Endothelial cell of umbilical vein (primary cell): ENCODE results near the gene ZKSCAN3. TPM values are rescaled to one million over a fixed set of nuclear protein-coding genes. Genes with fewer than 3 reads are reported as not detected.

Experiments used
- BruUV-seq: library from RNA; stranded (reverse); fragments of 400-500 nt; replicated peaks from 2 replicates; lab custom pipeline; 2021; lab: Mats Ljungman, UMichigan
- CTCF ChIA-PET: fragments of 300-600, 350-600 bp; sonication (Branson Sonifier 250); formaldehyde crosslinking; loops from one replicate; lab custom pipeline; 2021; ENCODE audit warnings: antibody characterized with exemption, inconsistent platforms; lab: Charles Lee
- POLR2A ChIA-PET: fragments of 300-600, 350-600 bp; sonication (Branson Sonifier 250); formaldehyde crosslinking; loops from one replicate; lab custom pipeline; 2021; ENCODE audit warnings: antibody characterized with exemption, inconsistent platforms; lab: Charles Lee
- DNase-seq: peaks from one replicate; pipeline ENCODE4 v3.0.0-alpha.2; 2011; ENCODE audit warnings: low read depth, low spot score
- FAIRE-seq: peaks from 2 replicates; lab custom pipeline; 2011; peaks lifted over from hg19 to GRCh38; lab: Jason Lieb, UNC
- H2AFZ ChIP-seq: 2 replicates; pipeline ENCODE4 v1.6.0; 2012; ENCODE audit warnings: low read depth, low read length, control low read depth, inconsistent platforms
- H3K27ac ChIP-seq: 2 replicates; pipeline ENCODE4 v1.5.1; 2011; ENCODE audit warnings: low read depth, mild to moderate bottlenecking, control low read depth, low read length, moderate library complexity; ENCODE audit not compliant: insufficient read depth
- H3K27me3 ChIP-seq, 2 experiments: 2 replicates each; pipeline versions ENCODE4 v1.6.0 to v1.6.1; 2011; ENCODE audit warnings: low read length in 2 of 2, mixed read lengths in 1 of 2; ENCODE audit not compliant: control insufficient read depth in 2 of 2, insufficient read depth in 2 of 2
- H3K36me3 ChIP-seq, 2 experiments: 2 replicates in 1 of 2; 3 replicates in 1 of 2; pipeline ENCODE4 v1.5.1; 2011; ENCODE audit warnings: low read length in 2 of 2, mild to moderate bottlenecking in 1 of 2, moderate library complexity in 1 of 2; ENCODE audit not compliant: control insufficient read depth in 2 of 2, insufficient read depth in 2 of 2; ENCODE audit errors: extremely low read depth in 1 of 2
- H3K4me1 ChIP-seq: 3 replicates; pipeline ENCODE4 v1.5.1; 2011; ENCODE audit warnings: mild to moderate bottlenecking, low read length; ENCODE audit not compliant: control insufficient read depth, insufficient read depth; ENCODE audit errors: extremely low read depth
- H3K4me2 ChIP-seq: 2 replicates; pipeline ENCODE4 v1.6.1; 2011; ENCODE audit warnings: low read length, control low read depth, mixed read lengths; ENCODE audit not compliant: insufficient read depth
- H3K4me3 ChIP-seq, 3 experiments: fragments of 200-600 bp in 1 of 3; sonication (generic), shearing (Covaris generic) in 1 of 3; replicated peaks in 1 of 3; 2 replicates each; pipeline ENCODE4 v1.5.1; 2011 to 2016; ENCODE audit warnings: control low read depth in 3 of 3, low read length in 3 of 3, mild to moderate bottlenecking in 2 of 3, inconsistent platforms in 1 of 3, low read depth in 1 of 3, moderate library complexity in 1 of 3; ENCODE audit not compliant: insufficient read depth in 1 of 3
- H3K79me2 ChIP-seq: 2 replicates; pipeline ENCODE4 v1.6.0; 2012; ENCODE audit warnings: low read length, inconsistent platforms; ENCODE audit not compliant: control insufficient read depth, insufficient read depth
- H3K9ac ChIP-seq: replicated peaks from 2 replicates; pipeline ENCODE3; 2011; ENCODE audit warnings: low read length, control low read depth; ENCODE audit not compliant: insufficient read depth; ENCODE audit errors: extremely low read depth
- H3K9me1 ChIP-seq: replicated peaks from 3 replicates; pipeline ENCODE4 v1.6.0; 2011; ENCODE audit warnings: mild to moderate bottlenecking, low read length; ENCODE audit not compliant: control insufficient read depth, insufficient read depth; ENCODE audit errors: extremely low read depth
- H3K9me3 ChIP-seq: replicated peaks from 2 replicates; pipeline ENCODE4 v1.5.1; 2012; ENCODE audit warnings: low read length, inconsistent platforms; ENCODE audit not compliant: control insufficient read depth, insufficient read depth
- H4K20me1 ChIP-seq: replicated peaks from 2 replicates; pipeline ENCODE3; 2011; ENCODE audit warnings: mild to moderate bottlenecking, low read length; ENCODE audit not compliant: control insufficient read depth, insufficient read depth; ENCODE audit errors: extremely low read depth
- EZH2 ChIP-seq: IDR thresholded peaks from 2 replicates; pipeline ENCODE4 v1.6.1; 2012; ENCODE audit warnings: borderline replicate concordance, low read depth, mild to moderate bottlenecking, moderate library complexity, low read length, inconsistent platforms; ENCODE audit not compliant: severe bottlenecking
- FOS ChIP-seq: IDR thresholded peaks from 2 replicates; pipeline ENCODE4 v1.6.1; 2011; ENCODE audit warnings: mild to moderate bottlenecking, low read length, moderate library complexity, borderline replicate concordance; ENCODE audit not compliant: insufficient read depth
- GATA2 ChIP-seq: IDR thresholded peaks from 2 replicates; pipeline ENCODE4 v1.7.0; 2011; ENCODE audit warnings: low read depth, mild to moderate bottlenecking, moderate library complexity, mixed read lengths, low read length; ENCODE audit not compliant: insufficient read length, insufficient read depth
- JUN ChIP-seq: IDR thresholded peaks from 2 replicates; pipeline ENCODE4 v1.6.1; 2011; ENCODE audit warnings: borderline replicate concordance, low read depth; ENCODE audit not compliant: insufficient read length, insufficient read depth
- MYC ChIP-seq: IDR thresholded peaks from one replicate; pipeline ENCODE4 v1.6.1; 2011; ENCODE audit warnings: mild to moderate bottlenecking, low read depth, low read length
- POLR2A ChIP-seq: IDR thresholded peaks from 2 replicates; pipeline ENCODE4 v1.6.1; 2012; ENCODE audit warnings: low read depth, mild to moderate bottlenecking, control low read depth, low read length
- POLR2AphosphoS5 ChIP-seq: IDR thresholded peaks from 2 replicates; pipeline ENCODE4 v1.6.1; 2012; ENCODE audit warnings: low read depth, mild to moderate bottlenecking, control low read depth, low read length, moderate library complexity; ENCODE audit not compliant: insufficient read depth
- dilution Hi-C: fragments of 300-500 bp; cut with MboI; formaldehyde crosslinking; loops from one replicate; pipeline ENCODE4 v1.15.0; 2019; ENCODE audit warnings: low sequenced_read_pairs; ENCODE audit not compliant: extremely low pct_ligation_motif_present
- intact Hi-C: fragments of 100-400 bp; cut with micrococcal nuclease; formaldehyde crosslinking; loops from one replicate; pipeline ENCODE4 v1.10.0; 2022
- polyA plus RNA-seq, 4 experiments: library from polyadenylated mRNA; depleted of rRNA in 3 of 4; stranded (reverse) in 3 of 4; unstranded in 1 of 4; fragments of >200 nt; gene quantifications; 2 replicates each; pipeline versions ENCODE4 v1.2.1 to v1.2.3, GENCODE V29; 2011 to 2012; ENCODE audit warnings: missing spikeins in 1 of 4
- small RNA-seq: library from RNA; depleted of rRNA; stranded (forward); fragments of <200 nt; gene quantifications from one replicate; pipeline ENCODE3, GENCODE V24; 2012; ENCODE audit warnings: low replicate concordance, low read depth; ENCODE audit not compliant: insufficient read depth, insufficient read length
- total RNA-seq: library from RNA; stranded (reverse); gene quantifications from 2 replicates; pipeline ENCODE4 v1.2.3, GENCODE V29; 2021
- TF ChIP-seq, protein P1 (sequence below), 2 donors: IDR thresholded peaks; 1 replicate in 1 of 2; 2 replicates in 1 of 2; pipeline ENCODE4 v1.5.1; 2011; ENCODE audit warnings: low read length in 2 of 2, mild to moderate bottlenecking in 2 of 2, moderate library complexity in 2 of 2, control low read depth in 1 of 2, inconsistent platforms in 1 of 2, low read depth in 1 of 2; ENCODE audit not compliant: insufficient read depth in 1 of 2; ENCODE audit errors: extremely low read depth in 1 of 2
- TF ChIP-seq, protein P2 (sequence below): IDR thresholded peaks from 2 replicates; pipeline ENCODE4 v1.6.1; 2011; ENCODE audit not compliant: insufficient read depth, insufficient read length

The ZKSCAN3 gene
- total and polyA plus RNA-seq, 2 donors (not counting 3 experiments of a cell fraction or from before 2014, with no cell fraction given): 2.5 to 6.9 TPM

DNA sequence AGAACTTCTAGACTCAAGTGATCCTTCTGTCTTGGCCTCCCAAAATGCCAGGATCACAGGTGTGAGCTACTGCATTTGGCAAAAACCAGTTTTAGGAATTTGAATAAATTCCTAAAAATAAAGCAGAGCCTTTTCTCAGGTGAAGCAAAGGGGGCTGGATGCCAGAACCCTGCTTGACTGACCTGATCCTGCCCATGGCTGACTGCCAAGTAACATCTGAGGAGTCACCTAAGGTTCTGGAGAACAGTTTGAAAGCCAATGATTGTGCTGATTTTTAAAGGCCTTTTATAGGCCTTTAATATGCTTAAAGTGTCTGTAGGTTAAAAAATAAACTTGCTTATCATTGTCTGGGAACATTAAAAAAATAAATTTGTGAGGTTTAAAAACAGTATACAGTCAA is 63.9 kb downstream of the ZKSCAN3 start:
- no peaks in the 10 kb centered on the region for H4K20me1 ChIP-seq
- no peak overlapping the region for H3K4me3 ChIP-seq
- no peak overlapping the region for H3K27ac ChIP-seq
- POLR2A ChIA-PET: no interaction called here
- no peak overlapping the region for H3K4me2 ChIP-seq
- dilution Hi-C loops (no loop called here), intact Hi-C loops (no loop called here)
- no peaks in the 10 kb centered on the region for H3K4me1 ChIP-seq
- no peak overlapping the region for H3K9ac ChIP-seq
- CTCF ChIA-PET: no interaction called here
- no peaks in the 10 kb centered on the region for H3K9me1 ChIP-seq
- no peak for TF ChIP-seq FOS
- TF ChIP-seq, protein P1, sequence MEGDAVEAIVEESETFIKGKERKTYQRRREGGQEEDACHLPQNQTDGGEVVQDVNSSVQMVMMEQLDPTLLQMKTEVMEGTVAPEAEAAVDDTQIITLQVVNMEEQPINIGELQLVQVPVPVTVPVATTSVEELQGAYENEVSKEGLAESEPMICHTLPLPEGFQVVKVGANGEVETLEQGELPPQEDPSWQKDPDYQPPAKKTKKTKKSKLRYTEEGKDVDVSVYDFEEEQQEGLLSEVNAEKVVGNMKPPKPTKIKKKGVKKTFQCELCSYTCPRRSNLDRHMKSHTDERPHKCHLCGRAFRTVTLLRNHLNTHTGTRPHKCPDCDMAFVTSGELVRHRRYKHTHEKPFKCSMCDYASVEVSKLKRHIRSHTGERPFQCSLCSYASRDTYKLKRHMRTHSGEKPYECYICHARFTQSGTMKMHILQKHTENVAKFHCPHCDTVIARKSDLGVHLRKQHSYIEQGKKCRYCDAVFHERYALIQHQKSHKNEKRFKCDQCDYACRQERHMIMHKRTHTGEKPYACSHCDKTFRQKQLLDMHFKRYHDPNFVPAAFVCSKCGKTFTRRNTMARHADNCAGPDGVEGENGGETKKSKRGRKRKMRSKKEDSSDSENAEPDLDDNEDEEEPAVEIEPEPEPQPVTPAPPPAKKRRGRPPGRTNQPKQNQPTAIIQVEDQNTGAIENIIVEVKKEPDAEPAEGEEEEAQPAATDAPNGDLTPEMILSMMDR (IDR thresholded peaks at IDR 0.05; ENCODE audit: extremely low read depth in 1 of 2, insufficient read depth in 1 of 2, low read depth in 1 of 2, low read length in 2 of 2): no peak
- TF ChIP-seq MYC: no peak
- TF ChIP-seq, protein P2, sequence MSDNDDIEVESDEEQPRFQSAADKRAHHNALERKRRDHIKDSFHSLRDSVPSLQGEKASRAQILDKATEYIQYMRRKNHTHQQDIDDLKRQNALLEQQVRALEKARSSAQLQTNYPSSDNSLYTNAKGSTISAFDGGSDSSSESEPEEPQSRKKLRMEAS: no peak
- no peak for TF ChIP-seq POLR2AphosphoS5
- no peak for TF ChIP-seq GATA2
- no peak for TF ChIP-seq JUN
- TF ChIP-seq POLR2A: no peak
- TF ChIP-seq EZH2: no peak
- no peaks in the 10 kb centered on the region for H3K79me2 ChIP-seq
- FAIRE-seq (no peak), DNase-seq (no peak)
- peaks cover 4% of the 10 kb centered on the region in 2 experiments for H3K27me3 ChIP-seq
- no TSS peak for BruUV-seq
- no peaks in the 10 kb centered on the region for H3K36me3 ChIP-seq
- no peak overlapping the region for H2AFZ ChIP-seq
- H3K9me3 ChIP-seq: no peaks in the 10 kb centered on the region

Small RNA genes within 50 kb of the gene (small RNA-seq; reads per million reads assigned to genes)
- gene AL021997.1 (not detected), gene AL021997.2 (not detected), gene RNU2-45P (not detected)

Other genes starting within 250 kb of the ZKSCAN3 start
- gene ZSCAN16, start 225.3 kb upstream of the ZKSCAN3 start, total RNA-seq: 7.7 and 8.9 TPM in 2 replicates
- gene ZSCAN16, start 225.3 kb upstream of the ZKSCAN3 start, polyA plus RNA-seq: 3.7 and 4.9 TPM in 2 replicates
- 19.7 and 21.2 TPM in 2 replicates for gene ZKSCAN8, start 208.1 kb upstream of the ZKSCAN3 start, total RNA-seq
- gene ZKSCAN8, start 208.1 kb upstream of the ZKSCAN3 start, polyA plus RNA-seq: 6.6 and 9.4 TPM in 2 replicates
- gene ZSCAN9, start 124.7 kb upstream of the ZKSCAN3 start, total RNA-seq: 18.0 and 18.6 TPM in 2 replicates
- gene ZSCAN9, start 124.7 kb upstream of the ZKSCAN3 start, polyA plus RNA-seq: 10.5 and 11.7 TPM in 2 replicates
- 3.6 and 4.1 TPM in 2 replicates for gene ZKSCAN4, start 97.7 kb upstream of the ZKSCAN3 start, total RNA-seq
- 1.0 and 1.3 TPM in 2 replicates for gene ZKSCAN4, start 97.7 kb upstream of the ZKSCAN3 start, polyA plus RNA-seq
- 1.1 and 1.6 TPM in 2 replicates for gene NKAPL, start 90.7 kb upstream of the ZKSCAN3 start, total RNA-seq
- 0.53 and 0.72 TPM in 2 replicates for gene NKAPL, start 90.7 kb upstream of the ZKSCAN3 start, polyA plus RNA-seq
- gene ZSCAN26, start 82.8 kb upstream of the ZKSCAN3 start, total RNA-seq: 12.7 and 14.1 TPM in 2 replicates
- gene ZSCAN26, start 82.8 kb upstream of the ZKSCAN3 start, polyA plus RNA-seq: 11.2 and 12.8 TPM in 2 replicates
- 9.6 and 10.1 TPM in 2 replicates for gene PGBD1, start 68.4 kb upstream of the ZKSCAN3 start, total RNA-seq
- 3.4 and 4.2 TPM in 2 replicates for gene PGBD1, start 68.4 kb upstream of the ZKSCAN3 start, polyA plus RNA-seq
- gene ZSCAN31, start 13.8 kb upstream of the ZKSCAN3 start, total RNA-seq: 19.5 and 23.0 TPM in 2 replicates
- 11.0 and 12.9 TPM in 2 replicates for gene ZSCAN31, start 13.8 kb upstream of the ZKSCAN3 start, polyA plus RNA-seq
- 4.2 and 4.4 TPM in 2 replicates for gene ZSCAN12, start 49.8 kb downstream of the ZKSCAN3 start, total RNA-seq
- gene ZSCAN12, start 49.8 kb downstream of the ZKSCAN3 start, polyA plus RNA-seq: 1.1 and 1.3 TPM in 2 replicates
- 1.6 and 1.7 TPM in 2 replicates for gene ZSCAN23, start 93.5 kb downstream of the ZKSCAN3 start, total RNA-seq
- gene ZSCAN23, start 93.5 kb downstream of the ZKSCAN3 start, polyA plus RNA-seq: 0.28 and 0.53 TPM in 2 replicates
- not detected in 2 replicates for gene GPX6, start 165.8 kb downstream of the ZKSCAN3 start, total RNA-seq
- not detected in 2 replicates for gene GPX6, start 165.8 kb downstream of the ZKSCAN3 start, polyA plus RNA-seq
- gene GPX5, start 175.9 kb downstream of the ZKSCAN3 start, total RNA-seq: not detected in 2 replicates
- not detected in 2 replicates for gene GPX5, start 175.9 kb downstream of the ZKSCAN3 start, polyA plus RNA-seq